Measurements from ENCODE around the gene MCMBP.

DNA sequence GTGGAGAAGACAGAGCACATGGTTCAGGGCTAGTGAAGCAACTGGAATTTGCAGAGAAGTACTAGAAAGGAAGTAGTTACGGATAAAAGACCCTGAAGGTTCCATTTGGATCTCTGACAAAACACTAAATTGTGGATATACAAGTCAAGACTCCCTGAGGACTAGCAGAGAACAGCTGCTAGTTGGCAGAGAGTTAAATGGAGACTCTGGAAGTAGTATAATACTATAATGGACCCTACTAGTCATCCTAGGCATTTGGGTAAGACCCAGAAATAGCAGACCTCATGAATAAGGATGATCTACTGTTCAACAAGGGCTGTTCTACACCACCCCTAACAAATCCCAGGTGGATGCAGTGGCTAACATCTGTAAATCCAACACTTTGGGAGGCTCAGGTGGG lies 19.1 kb downstream of the MCMBP start:
- TF ChIP-seq, protein P1, sequence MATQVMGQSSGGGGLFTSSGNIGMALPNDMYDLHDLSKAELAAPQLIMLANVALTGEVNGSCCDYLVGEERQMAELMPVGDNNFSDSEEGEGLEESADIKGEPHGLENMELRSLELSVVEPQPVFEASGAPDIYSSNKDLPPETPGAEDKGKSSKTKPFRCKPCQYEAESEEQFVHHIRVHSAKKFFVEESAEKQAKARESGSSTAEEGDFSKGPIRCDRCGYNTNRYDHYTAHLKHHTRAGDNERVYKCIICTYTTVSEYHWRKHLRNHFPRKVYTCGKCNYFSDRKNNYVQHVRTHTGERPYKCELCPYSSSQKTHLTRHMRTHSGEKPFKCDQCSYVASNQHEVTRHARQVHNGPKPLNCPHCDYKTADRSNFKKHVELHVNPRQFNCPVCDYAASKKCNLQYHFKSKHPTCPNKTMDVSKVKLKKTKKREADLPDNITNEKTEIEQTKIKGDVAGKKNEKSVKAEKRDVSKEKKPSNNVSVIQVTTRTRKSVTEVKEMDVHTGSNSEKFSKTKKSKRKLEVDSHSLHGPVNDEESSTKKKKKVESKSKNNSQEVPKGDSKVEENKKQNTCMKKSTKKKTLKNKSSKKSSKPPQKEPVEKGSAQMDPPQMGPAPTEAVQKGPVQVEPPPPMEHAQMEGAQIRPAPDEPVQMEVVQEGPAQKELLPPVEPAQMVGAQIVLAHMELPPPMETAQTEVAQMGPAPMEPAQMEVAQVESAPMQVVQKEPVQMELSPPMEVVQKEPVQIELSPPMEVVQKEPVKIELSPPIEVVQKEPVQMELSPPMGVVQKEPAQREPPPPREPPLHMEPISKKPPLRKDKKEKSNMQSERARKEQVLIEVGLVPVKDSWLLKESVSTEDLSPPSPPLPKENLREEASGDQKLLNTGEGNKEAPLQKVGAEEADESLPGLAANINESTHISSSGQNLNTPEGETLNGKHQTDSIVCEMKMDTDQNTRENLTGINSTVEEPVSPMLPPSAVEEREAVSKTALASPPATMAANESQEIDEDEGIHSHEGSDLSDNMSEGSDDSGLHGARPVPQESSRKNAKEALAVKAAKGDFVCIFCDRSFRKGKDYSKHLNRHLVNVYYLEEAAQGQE (IDR thresholded peaks at IDR 0.05; ENCODE audit: low read depth): no peak
- TF ChIP-seq, protein P2, sequence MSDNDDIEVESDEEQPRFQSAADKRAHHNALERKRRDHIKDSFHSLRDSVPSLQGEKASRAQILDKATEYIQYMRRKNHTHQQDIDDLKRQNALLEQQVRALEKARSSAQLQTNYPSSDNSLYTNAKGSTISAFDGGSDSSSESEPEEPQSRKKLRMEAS (IDR thresholded peaks at IDR 0.05): no peak
- TF ChIP-seq FOXM1 (IDR thresholded peaks at IDR 0.05; ENCODE audit: borderline replicate concordance, low read depth) (no peak), EP300 (IDR thresholded peaks at IDR 0.05; ENCODE audit: borderline replicate concordance) (no peak), EGR1 (IDR thresholded peaks at IDR 0.05) (no peak), RAD21 (IDR thresholded peaks at IDR 0.05; ENCODE audit: low read depth) (no peak), TCF12 (IDR thresholded peaks at IDR 0.05; ENCODE audit: low read depth) (no peak)
